ENCODE data around the gene PRKCA.
"Not testable (repeated sequence)": the region's sequence is repeated elsewhere in the genome, so short reads cannot be mapped to it uniquely, and the experiment has no call there.

The PRKCA gene

DNA sequence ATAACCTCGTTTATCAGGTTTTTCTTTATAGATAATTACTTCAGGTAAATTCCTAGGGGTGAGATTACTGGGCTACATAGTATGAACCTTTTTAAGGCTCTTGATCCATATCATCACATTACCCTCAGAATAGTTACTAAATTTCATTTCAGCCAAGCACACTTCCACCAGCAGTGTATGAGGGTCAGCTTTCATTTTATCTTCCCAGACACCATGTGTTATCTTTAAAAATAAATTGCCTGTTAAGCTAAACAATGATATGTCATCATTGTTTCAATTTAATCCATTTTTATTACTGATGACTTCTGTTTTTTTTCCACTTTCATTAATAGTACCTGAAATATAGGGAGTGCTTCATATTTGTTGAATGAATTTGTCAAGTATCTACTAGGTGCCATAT lies 33.4 kb downstream of the PRKCA start:
- no peak overlapping the region for H3K4me3 ChIP-seq (ENCODE audit: control insufficient read depth, low read depth, low read length)
- TF ChIP-seq, protein P1, sequence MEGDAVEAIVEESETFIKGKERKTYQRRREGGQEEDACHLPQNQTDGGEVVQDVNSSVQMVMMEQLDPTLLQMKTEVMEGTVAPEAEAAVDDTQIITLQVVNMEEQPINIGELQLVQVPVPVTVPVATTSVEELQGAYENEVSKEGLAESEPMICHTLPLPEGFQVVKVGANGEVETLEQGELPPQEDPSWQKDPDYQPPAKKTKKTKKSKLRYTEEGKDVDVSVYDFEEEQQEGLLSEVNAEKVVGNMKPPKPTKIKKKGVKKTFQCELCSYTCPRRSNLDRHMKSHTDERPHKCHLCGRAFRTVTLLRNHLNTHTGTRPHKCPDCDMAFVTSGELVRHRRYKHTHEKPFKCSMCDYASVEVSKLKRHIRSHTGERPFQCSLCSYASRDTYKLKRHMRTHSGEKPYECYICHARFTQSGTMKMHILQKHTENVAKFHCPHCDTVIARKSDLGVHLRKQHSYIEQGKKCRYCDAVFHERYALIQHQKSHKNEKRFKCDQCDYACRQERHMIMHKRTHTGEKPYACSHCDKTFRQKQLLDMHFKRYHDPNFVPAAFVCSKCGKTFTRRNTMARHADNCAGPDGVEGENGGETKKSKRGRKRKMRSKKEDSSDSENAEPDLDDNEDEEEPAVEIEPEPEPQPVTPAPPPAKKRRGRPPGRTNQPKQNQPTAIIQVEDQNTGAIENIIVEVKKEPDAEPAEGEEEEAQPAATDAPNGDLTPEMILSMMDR (conservative IDR thresholded peaks at IDR 0.05; ENCODE audit: control insufficient read depth, insufficient read depth, low read depth, low read length): no peak
- DNase-seq (ENCODE audit: low read depth): no peak

DNA sequence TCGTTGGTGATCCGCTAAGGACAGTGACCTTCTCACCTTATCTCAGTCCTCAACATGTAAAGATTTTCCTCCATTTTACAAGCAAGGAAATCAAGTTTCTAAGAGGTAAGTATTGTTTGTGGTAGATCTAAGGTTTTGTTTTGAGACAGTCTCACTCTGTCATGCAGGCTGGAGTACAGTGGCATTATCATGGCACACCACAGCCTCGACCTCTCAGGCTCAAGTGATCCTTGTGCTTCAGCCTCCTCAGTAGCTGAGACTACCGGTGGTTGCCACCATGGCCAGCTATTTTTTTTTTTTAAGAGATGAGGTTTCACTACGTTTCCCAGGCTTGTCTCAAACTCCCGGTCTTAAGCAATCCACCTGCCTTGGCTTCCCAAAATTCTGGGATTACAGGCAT lies 34.9 kb downstream of the PRKCA start:
- TF ChIP-seq, protein P1 (conservative IDR thresholded peaks at IDR 0.05; ENCODE audit: control insufficient read depth, insufficient read depth, low read depth, low read length): no peak
- no peak for DNase-seq (ENCODE audit: low read depth)
- H3K4me3 ChIP-seq (ENCODE audit: control insufficient read depth, low read depth, low read length): no peak overlapping the region

DNA sequence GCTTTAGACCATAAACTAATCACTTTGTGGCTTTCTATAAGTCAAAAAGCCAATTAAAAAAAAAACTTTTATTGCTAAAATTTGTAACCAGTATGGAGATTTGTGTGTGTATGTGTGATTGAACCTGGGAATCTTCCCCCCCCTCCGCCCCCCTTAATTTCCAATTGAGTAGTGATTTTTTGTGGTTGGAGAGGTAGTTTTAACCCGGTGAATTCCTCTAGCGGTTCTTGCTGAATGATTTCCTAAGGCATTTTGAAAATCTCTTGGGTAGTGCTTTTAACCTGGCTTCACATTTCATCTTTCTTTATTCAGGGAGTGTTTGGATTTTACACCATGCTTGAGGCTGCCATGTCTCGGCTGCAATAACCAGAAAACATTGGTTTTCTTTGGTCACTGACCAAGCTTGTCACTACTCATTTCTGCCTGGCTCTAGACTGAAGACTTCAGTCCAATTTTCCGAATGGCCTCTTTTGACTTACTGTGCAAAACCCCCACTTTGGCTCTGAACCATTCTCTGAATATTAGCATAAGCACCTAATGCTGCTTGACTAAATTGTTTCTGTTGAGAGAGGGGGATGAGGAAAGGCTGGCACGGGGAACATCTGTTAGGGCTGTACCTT lies 35.6 kb downstream of the PRKCA start:
- TF ChIP-seq, protein P1 (conservative IDR thresholded peaks at IDR 0.05; ENCODE audit: control insufficient read depth, insufficient read depth, low read depth, low read length): no peak
- DNase-seq (ENCODE audit: low read depth): no peak
- no peak overlapping the region for H3K4me3 ChIP-seq (ENCODE audit: control insufficient read depth, low read depth, low read length)

DNA sequence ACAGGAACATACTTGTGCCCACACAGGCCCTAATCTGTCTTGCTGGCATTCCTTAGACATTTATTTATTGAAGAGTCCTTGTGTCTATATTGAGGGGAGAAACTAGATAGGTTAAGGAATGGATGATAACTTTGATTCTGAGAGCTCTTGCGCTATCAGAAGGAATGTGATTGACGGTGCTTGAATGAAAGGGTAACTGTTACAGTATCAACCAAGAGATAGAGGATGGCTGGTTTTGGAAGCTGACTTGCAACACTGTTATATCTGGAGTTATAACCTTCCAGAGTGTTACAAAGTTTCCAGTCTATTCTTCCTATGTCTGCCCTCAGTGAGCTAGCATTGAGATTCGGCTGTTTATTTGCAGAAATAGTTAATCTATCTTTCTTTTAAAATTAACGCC lies 36.5 kb downstream of the PRKCA start:
- TF ChIP-seq, protein P1 (conservative IDR thresholded peaks at IDR 0.05; ENCODE audit: control insufficient read depth, insufficient read depth, low read depth, low read length): no peak
- no peak overlapping the region for H3K4me3 ChIP-seq (ENCODE audit: control insufficient read depth, low read depth, low read length)
- DNase-seq (ENCODE audit: low read depth): no peak

DNA sequence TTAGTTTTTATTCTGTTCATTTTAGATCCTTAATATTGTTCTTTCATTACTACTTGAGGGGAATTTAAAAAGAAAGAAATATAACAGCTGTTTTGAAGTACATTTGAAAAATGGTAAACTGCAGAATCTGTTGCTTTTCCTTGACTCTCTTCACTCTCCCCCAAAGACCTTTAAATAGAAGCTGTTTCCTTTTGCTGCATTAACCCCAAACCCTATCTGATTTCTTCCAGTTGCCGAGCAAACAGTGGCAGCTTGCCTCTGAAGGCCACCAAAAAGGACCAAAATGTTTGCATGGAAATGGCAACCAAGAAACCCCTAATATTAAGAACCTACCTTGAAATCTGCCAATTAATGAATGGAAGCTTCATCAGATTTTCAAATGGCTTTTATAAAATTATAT lies 37.1 kb downstream of the PRKCA start:
- TF ChIP-seq, protein P1 (conservative IDR thresholded peaks at IDR 0.05; ENCODE audit: control insufficient read depth, insufficient read depth, low read depth, low read length): no peak
- DNase-seq (ENCODE audit: low read depth): no peak
- H3K4me3 ChIP-seq (ENCODE audit: control insufficient read depth, low read depth, low read length): no peak overlapping the region

DNA sequence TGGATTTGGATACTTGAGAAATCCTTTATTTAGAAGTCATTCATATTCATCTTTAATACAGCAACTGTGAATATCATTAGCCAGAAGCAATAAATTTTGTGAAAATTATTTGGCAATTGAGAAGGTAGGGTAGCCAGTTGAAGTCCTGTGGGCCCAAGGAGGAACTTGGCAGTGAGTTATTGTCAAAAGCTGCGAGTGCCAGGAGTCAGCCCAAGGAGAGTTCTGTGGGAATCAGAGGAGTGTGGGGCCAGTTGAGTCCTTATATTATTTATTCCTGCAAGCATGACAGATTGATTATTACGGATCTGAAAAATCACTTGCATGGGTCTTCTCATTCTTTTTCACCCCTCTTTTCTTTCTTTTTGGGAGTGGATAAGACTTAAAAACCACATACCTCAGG lies 38.3 kb downstream of the PRKCA start:
- no peak for DNase-seq (ENCODE audit: low read depth)
- TF ChIP-seq, protein P1 (conservative IDR thresholded peaks at IDR 0.05; ENCODE audit: control insufficient read depth, insufficient read depth, low read depth, low read length): no peak

DNA sequence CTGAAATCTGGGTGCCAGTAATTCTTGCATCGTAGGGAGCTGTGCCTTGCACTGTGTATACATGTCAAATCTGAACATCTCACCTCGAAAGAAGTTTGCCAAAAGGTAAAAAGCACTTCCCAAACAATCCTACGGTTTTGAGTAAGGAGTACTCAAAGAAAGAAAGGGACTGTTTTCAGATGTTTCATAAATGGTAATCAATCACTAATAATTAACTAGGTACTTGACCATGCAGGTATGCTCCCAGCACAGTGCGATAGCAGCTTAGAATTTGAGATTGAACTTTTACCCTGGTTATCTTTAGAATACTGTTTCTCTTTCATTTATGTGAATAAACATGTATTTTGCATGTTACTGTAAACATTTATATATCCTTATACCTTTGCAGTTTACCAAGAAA lies 39.0 kb downstream of the PRKCA start:
- no peak for DNase-seq (ENCODE audit: low read depth)
- TF ChIP-seq, protein P1 (conservative IDR thresholded peaks at IDR 0.05; ENCODE audit: control insufficient read depth, insufficient read depth, low read depth, low read length): no peak
- no peak overlapping the region for H3K4me3 ChIP-seq (ENCODE audit: control insufficient read depth, low read depth, low read length)

More for the DNA sequence above, 38.3 kb downstream of the PRKCA start:
- H3K4me3 ChIP-seq (ENCODE audit: control insufficient read depth, low read depth, low read length): no peak overlapping the region

DNA sequence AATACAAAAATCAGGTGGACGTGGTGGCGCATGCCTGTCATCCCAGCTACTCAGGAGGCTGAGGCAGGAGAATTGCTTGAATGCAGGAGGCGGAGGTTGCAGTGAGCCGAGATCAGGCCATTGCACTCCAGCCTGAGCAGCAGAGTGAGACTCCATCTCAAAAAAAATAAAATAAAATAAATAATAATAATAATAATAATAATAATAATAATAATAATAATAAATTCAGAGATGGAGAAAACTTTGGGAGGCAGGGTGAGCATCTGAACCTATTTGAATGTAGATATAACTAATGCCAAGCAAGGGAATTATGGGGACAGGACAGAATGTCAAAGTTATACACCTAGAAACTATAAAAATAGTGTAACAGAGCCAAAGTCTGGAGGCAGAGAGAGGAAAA lies 39.9 kb downstream of the PRKCA start:
- not testable (repeated sequence) for H3K4me3 ChIP-seq (ENCODE audit: control insufficient read depth, low read depth, low read length); DNase-seq (ENCODE audit: low read depth)
